HG02981 (cell line): ENCODE measurements around the gene TNKS2.
"Not testable (repeated sequence)": the region's sequence is repeated elsewhere in the genome, so short reads cannot be mapped to it uniquely, and the experiment has no call there.

ENCODE experiments used
- ATAC-seq: cut with Tn5 transposase; IDR thresholded peaks from one replicate; pipeline ENCODE4 v1.9.1; 2021; ENCODE audit warnings: mild to moderate bottlenecking, moderate library complexity; ENCODE audit not compliant: unreplicated experiment

TNKS2 gene

DNA sequence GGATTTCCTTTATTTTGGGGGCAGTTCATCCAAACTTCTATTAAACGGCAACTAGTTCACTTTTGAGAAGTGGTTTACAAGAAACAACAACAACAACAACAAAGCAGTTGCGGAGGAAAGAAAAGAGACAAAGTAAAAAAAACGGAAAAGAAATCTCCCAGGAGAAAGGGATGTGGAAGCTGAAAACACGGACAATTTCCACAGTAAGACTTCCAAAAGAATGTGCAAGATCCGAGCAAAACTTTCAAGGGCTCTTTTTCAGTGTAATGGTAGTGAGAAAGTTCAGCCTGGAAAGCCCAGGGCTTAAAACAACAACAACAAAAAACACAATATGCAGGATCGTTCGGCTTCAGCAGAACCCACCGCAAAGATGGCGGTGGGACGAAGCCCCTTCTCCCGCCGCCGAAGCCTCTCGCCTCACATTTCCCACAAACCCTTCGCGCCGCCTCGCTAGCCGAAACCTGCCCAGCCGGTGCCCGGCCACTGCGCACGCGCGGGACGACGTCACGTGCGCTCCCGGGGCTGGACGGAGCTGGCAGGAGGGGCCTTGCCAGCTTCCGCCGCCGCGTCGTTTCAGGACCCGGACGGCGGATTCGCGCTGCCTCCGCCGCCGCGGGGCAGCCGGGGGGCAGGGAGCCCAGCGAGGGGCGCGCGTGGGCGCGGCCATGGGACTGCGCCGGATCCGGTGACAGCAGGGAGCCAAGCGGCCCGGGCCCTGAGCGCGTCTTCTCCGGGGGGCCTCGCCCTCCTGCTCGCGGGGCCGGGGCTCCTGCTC is at the start of gene TNKS2:
TSS of gene TNKS2 (plus strand) at position 553 of the 775 bp plus-strand sequence. CDS start 265 bp downstream, outside the sequence.
- peak; percentile 73 for ATAC-seq

- ATAC-seq = not testable (repeated sequence)
Measured at GRCh38 chr10:91749592-91749991, 48.6 kb upstream of the TNKS2 start.

DNA sequence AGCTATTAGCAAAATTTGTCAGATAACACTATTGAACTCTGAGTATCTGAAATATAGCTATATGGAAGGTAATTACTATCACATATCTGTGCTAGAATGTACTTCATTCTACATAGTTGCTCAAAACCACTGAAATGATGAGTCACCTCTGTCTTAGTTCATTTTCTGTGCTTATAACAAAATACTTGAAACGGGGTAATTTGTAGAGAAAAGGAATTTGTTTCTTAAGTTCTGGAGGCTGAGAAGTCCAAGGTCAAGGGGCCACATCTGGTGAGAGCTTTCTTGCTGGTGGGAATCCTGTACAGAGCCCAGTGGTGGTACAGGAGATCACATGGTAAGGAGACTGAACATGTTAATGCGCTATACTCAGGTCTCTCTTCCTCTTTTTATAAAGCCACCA is 41.9 kb upstream of the TNKS2 start:
- ATAC-seq = no peak

- ATAC-seq = no peak
Measured at GRCh38 chr10:91758303-91759146, 39.7 kb upstream of the TNKS2 start.

GRCh38 chr10:91759581-91759986 is 38.6 kb upstream of the TNKS2 start:
- ATAC-seq = no peak

DNA sequence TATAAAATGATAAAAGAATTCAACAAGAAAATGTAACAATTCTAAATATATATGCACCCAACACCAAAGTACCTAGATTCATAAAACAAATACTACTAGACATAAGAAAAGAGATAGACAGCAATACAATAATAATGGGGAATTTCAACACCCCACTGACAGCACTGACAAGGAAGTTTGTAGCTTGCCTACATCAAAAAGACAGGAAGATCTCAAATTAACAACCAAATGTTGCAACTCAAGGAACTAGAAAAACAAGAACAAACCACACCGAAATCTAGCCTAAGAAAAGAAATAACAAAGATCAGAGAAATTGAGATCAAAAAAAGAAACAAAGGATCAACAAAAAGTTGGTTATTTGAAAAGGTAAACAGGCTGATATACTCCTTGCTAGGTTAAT is 36.5 kb upstream of the TNKS2 start:
- no peak for ATAC-seq

GRCh38 chr10:91762878-91763277 is 35.3 kb upstream of the TNKS2 start:
- ATAC-seq = no peak

GRCh38 chr10:91766676-91767075 is 31.6 kb upstream of the TNKS2 start:
- ATAC-seq = no peak

GRCh38 chr10:91768123-91768522 is 30.1 kb upstream of the TNKS2 start:
- ATAC-seq = no peak

GRCh38 chr10:91771907-91772306 is 26.3 kb upstream of the TNKS2 start:
- ATAC-seq = no peak

DNA sequence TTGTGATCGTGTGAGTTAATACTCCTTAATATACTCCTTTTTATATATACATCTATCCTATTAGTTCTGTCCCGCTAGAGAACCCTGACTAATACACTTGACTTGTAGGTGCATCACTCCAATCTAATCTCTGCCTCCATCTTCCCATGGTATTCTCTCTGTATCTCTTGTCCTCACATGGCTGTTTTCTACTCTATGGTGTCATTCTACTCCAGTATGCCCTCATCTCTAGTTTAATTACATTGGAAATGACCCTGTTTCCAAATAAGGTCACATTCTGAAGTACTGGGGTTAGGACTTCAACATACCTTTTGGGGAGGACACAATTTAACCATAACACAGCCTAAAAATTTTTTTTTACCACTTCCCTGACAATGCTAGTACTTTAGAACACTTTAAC is 25.8 kb upstream of the TNKS2 start:
- ATAC-seq = no peak

- no peak for ATAC-seq
Measured at GRCh38 chr10:91772869-91773268, 25.4 kb upstream of the TNKS2 start.

- ATAC-seq = no peak
Measured at GRCh38 chr10:91774571-91774970, 23.7 kb upstream of the TNKS2 start.

- ATAC-seq = no peak
Measured at GRCh38 chr10:91775731-91776130, 22.5 kb upstream of the TNKS2 start.

DNA sequence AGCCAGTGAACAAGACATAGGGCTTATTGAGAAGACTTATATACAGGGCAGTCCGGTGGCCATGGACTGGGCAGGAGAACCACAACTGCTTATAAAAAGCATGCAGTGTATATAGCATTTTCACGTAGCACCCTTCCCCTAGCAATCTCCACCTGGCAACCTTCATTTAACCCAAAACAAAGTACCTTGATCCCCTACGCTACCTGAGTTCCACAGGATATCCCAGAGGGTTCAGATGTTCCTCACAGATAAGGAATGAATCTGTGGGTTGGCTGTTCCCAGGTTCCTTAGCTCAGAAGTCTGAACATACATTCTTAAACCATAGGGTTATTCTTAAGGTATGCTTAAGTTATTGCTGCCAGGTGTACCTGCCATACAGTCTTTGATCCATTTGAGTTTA is 22.0 kb upstream of the TNKS2 start:
- no peak for ATAC-seq

DNA sequence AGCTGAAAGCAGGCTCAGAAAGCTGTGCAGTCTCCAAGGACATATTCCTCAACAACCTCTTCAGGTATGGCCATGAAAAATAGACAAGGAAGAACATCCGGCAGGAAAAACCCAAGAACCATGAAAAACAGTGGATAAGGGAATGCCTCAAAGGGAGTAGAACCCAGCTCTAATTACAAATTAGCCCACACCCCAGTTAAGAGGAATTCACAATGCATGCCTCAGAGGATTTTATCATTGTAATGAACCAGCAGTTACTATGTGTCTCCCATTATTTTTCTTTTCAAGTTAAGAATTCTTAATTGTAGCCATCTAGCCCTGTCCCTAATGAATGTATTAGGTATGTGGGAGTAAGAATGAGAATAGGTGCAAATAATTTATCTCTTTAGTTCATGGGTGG is 19.7 kb upstream of the TNKS2 start:
- ATAC-seq = no peak

DNA sequence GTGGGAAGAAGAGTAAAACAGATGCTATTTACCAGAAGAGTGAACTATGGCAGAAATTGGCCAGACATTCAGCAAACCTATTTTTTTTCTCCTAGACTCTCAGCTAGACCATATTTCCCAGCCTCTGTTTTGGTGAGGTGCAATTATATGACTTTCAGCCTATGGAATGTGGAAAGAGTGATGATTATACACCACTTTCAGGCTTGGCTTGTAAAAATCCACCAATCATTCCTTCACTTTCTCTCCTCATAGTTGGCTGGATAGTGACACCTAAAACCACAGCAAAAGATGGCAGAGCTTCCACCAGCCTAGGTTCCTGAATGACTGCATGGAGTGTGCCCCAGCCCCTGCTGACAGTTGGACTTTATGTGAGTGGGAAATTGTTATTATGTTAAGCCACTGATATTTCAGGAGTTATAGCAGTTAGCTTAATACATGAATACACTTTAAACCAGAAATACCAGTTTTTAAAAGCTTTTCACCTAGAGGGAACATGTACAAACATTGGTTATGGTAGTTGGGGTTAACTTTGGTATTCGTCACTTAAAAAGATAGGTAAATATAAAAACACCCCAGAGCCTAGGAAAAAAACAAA is 19.1 kb upstream of the TNKS2 start:
- no peak for ATAC-seq

GRCh38 chr10:91782539-91782938 is 15.7 kb upstream of the TNKS2 start:
- ATAC-seq = no peak

DNA sequence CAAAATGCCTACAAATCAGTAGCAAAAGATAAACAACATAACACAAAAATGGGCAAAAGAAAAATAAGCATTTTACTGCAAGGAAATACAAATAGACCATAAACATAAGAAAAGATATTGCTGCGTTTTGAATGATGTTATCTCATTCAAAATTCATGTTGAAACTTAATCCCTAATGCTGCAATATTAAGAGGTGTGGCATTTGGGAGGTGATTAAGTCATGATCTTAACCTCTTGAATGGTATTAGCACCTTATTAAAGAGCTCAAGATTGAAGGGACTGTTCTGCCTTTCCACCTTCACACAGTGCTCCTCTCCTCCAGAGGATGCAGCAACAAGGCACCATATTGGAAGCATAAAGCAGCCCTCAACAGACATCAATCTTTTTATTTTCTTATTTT is 12.4 kb upstream of the TNKS2 start:
- no peak for ATAC-seq

DNA sequence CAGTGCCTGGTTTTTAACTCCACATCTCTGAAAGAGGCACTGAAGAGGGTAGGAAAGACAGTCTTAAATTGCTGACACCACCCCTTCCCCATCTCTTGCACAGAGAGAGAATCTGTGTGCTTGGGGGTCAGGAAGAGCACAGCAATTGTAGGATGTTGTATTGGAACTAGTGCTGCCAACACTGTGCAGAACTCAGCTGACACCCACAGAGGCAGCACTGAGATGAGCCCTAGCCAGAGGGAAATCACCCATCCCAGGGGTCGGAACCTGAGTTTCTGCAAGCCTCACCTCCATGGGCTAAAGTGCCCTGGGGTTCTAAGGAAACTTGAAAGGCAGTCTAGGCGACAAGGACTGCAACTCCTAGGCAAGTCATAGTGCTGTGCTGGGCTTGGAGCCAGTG is 11.0 kb upstream of the TNKS2 start:
- no peak for ATAC-seq

DNA sequence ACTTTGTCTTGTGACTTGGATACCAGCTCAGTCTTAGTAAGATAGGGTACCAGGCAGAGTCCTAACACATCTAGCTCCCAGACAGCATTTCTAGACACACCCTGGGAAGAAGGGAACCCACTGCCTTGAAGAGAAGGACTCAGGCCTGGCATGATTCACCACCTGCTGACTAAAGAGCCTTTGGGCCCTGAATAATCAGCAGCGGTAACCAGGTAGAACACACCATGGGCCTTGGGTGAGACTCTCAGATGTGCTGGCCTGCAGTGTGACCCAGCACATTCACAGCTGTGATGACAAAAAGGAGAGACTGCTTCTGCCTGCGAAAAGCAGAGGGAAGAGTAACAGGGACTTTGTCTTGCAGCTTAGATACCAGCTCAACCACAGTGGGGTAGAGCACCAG is 10.4 kb upstream of the TNKS2 start:
- no peak for ATAC-seq

DNA sequence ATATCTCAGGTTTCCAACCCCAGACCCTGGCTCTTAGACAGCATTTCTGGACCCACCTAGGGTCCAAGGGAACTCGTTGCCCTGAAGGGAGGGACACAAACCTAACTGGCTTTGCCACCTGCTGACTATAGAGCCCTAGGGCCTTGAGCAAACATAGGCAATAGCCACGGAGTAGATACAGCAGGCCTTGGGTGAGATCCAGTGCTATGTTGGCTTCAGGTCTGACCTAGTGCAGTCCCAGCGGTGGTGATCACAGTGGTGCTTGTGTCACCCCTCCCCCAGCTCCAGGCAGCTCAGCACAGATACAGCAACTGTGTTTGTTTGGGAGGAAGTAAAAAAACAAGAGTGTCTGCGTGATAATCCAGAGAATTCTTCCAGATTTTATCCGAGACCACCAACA is 9.7 kb upstream of the TNKS2 start:
- ATAC-seq = no peak
